Upper lobe of left lung (tissue), 4 donors: Measurements from ENCODE around the gene SV2C.

Experiments used
- POLR2A ChIP-seq, 4 donors: fragments of 450-650 bp; IDR thresholded peaks; one replicate each; pipeline ENCODE4 v1.5.1; 2016 to 2017; ENCODE audit warnings: antibody characterized with exemption in 4 of 4, mild to moderate bottlenecking in 2 of 4
- TF ChIP-seq, protein P1 (sequence below), 6 experiments: fragments of 450-650 bp in 4 of 6; fragments of 200-600 bp in 2 of 6; sonication (generic) in 2 of 6; IDR thresholded peaks; one replicate each; pipeline ENCODE4 v1.5.1; 2016 to 2019; ENCODE audit warnings: antibody characterized with exemption in 6 of 6

DNA sequence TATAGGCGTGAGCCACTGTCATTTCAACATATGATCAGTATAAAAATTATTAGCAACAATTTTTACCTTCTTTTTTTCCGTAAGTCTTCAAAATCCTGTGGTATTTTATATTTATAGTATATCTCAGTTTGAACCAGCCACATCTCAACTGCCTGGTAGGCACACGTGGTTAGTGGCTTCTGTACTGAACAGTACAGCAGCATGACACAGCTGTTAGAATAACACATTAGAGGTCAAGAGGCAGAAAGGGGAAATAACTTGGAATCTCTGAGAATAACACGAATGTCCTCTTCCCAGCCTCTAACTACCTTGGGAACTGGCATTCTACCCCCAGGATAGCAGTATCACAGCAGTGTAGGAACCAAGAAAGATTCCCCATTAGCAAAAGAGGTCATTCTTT lies 211.4 kb downstream of the SV2C start:
- TF ChIP-seq, protein P1, sequence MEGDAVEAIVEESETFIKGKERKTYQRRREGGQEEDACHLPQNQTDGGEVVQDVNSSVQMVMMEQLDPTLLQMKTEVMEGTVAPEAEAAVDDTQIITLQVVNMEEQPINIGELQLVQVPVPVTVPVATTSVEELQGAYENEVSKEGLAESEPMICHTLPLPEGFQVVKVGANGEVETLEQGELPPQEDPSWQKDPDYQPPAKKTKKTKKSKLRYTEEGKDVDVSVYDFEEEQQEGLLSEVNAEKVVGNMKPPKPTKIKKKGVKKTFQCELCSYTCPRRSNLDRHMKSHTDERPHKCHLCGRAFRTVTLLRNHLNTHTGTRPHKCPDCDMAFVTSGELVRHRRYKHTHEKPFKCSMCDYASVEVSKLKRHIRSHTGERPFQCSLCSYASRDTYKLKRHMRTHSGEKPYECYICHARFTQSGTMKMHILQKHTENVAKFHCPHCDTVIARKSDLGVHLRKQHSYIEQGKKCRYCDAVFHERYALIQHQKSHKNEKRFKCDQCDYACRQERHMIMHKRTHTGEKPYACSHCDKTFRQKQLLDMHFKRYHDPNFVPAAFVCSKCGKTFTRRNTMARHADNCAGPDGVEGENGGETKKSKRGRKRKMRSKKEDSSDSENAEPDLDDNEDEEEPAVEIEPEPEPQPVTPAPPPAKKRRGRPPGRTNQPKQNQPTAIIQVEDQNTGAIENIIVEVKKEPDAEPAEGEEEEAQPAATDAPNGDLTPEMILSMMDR (IDR thresholded peaks at IDR 0.05) = no peak
- TF ChIP-seq POLR2A (IDR thresholded peaks at IDR 0.05) = no peak
